Tibial nerve (tissue), 3 donors: ENCODE measurements around the gene BMP7.

Source experiments
- CTCF ChIP-seq, 5 experiments: fragments of 200-600 bp in 3 of 5; fragments of 450-650 bp in 2 of 5; sonication (generic) in 3 of 5; IDR thresholded peaks; one replicate each; pipeline ENCODE4 v1.5.1; 2016 to 2019; ENCODE audit warnings: antibody characterized with exemption in 5 of 5, mild to moderate bottlenecking in 3 of 5, moderate library complexity in 2 of 5
- POLR2A ChIP-seq, 2 donors: fragments of 450-650 bp; IDR thresholded peaks; one replicate each; pipeline ENCODE4 v1.6.1; 2017; ENCODE audit warnings: antibody characterized with exemption in 2 of 2, mild to moderate bottlenecking in 2 of 2, moderate library complexity in 2 of 2

DNA sequence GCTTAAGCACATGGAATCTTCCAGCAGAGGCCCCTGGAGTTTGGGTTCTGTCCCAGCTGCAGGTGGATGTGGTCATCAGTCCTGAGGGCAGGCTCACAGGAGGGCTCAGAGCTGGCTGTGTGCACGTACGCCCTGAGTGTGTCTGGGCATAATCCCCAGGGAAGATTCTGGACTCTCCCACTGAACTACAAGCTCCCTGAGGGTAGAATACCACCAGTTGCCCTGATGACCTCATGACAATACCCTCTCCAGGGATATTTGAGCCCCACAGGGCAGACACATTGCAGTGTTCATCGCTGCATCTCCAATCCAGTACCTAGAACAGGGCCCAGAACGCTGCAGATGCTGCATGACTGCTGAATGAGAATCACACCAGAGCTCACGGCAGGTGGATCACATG, 92.5 kb downstream of the BMP7 start:
- TF ChIP-seq CTCF (IDR thresholded peaks at IDR 0.05) (no peak), POLR2A (IDR thresholded peaks at IDR 0.05) (no peak)
